ENCODE data around the gene ARHGAP42. TPM values are rescaled to one million over a fixed set of nuclear protein-coding genes. Genes with fewer than 3 reads are reported as not detected.

The ARHGAP42 gene
- total RNA-seq, 2 experiments from 2014 or later = 0.50 to 0.92 TPM

DNA sequence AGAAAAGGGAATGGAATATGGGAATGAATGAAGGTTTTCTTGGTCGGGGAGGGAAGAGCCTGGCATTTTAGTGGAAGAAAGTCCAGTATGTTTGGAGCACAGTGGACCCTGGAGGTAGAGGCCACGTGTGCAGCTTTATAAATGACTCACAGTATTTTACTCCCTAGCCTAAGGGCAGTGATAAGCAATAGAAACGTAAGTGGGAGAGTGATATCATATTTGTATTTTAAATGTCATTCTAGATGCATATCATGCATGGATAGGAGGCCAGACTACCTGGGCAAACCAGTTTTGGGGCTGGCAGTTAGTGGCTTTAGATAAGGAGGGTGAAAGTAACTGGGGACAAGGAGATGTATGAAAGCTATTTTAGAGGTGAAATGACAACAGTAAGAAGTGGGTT lies 174.1 kb downstream of the ARHGAP42 start:
- ATAC-seq (no peak), DNase-seq (no peak)
- Mint-ChIP-seq H3K9me3 (ENCODE audit: insufficient read depth) (no peaks in the 10 kb centered on the region), H3K27ac (no peak overlapping the region), H3K4me3 (no peak overlapping the region), H3K36me3 (ENCODE audit: low read depth) (no peaks in the 10 kb centered on the region), H3K4me1 (ENCODE audit: low read depth) (no peaks in the 10 kb centered on the region), H3K27me3 (ENCODE audit: low read depth) (no peaks in the 10 kb centered on the region)
- ChIA-PET CTCF (no interaction called here), POLR2A (no interaction called here)

DNA sequence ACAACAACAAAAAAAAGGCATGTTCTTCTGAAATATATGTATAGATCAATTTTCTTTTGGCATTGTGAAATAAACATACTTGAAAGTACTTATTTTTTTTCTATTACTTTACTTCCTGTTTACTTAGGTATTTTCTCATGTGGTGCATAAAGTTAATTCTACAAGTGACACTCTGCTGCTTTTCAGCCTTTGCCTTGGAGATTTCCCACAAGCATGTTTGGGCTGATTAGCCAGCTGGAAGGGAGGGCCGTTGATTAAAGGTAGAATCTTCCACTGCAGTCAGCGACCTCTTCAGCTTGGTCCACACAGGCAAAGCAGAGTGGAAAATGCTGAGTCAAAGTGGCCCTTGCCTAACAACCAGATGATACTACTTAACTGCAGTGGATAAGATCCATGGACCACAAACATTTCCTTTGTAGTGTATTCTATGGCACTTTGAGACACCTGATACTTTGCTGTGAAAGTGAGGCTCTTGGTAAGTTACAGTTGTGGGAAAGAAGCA lies 176.0 kb downstream of the ARHGAP42 start:
- ATAC-seq = no peak
- POLR2A ChIA-PET = no interaction called here
- Mint-ChIP-seq H3K27me3 (ENCODE audit: low read depth) (no peaks in the 10 kb centered on the region), H3K4me1 (ENCODE audit: low read depth) (no peaks in the 10 kb centered on the region), H3K9me3 (ENCODE audit: insufficient read depth) (no peaks in the 10 kb centered on the region), H3K4me3 (no peak overlapping the region), H3K36me3 (ENCODE audit: low read depth) (no peaks in the 10 kb centered on the region), H3K27ac (no peak overlapping the region)
- DNase-seq = no peak
- CTCF ChIA-PET = no interaction called here

DNA sequence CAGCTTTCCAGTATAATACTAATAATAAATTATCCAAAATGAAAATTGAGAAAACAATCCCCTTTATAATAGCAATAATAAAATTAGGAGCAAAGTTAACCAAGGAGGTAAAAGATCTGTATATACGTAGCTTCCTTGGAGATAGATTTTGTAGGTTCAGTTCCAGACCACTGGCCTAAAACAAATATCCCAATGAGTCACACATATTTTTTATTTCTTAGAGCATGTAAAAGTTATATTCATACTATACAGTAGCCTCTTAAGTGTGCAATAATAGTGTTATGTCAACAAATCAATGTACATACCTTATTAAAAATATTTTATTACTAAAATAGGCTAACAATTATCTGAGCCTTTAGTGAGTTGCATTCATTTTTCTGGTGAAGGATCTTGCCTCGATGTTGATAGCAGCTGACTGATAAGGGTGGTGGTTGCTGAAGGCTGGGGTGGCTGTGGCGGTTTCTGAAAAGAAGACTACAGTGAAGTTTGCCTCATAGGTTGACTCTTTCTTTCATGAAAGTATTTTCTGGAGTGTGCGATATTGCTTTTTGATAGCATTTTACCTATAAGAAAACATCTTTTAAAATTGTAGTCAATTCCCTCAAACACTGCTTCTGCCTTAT lies 178.5 kb downstream of the ARHGAP42 start:
- Mint-ChIP-seq H3K9me3 (ENCODE audit: insufficient read depth) (no peaks in the 10 kb centered on the region), H3K4me3 (no peak overlapping the region), H3K36me3 (ENCODE audit: low read depth) (no peaks in the 10 kb centered on the region), H3K27me3 (ENCODE audit: low read depth) (no peaks in the 10 kb centered on the region), H3K27ac (no peak overlapping the region), H3K4me1 (ENCODE audit: low read depth) (no peaks in the 10 kb centered on the region)
- no peak for ATAC-seq
- no peak for DNase-seq
- ChIA-PET CTCF (no interaction called here), POLR2A (no interaction called here)

DNA sequence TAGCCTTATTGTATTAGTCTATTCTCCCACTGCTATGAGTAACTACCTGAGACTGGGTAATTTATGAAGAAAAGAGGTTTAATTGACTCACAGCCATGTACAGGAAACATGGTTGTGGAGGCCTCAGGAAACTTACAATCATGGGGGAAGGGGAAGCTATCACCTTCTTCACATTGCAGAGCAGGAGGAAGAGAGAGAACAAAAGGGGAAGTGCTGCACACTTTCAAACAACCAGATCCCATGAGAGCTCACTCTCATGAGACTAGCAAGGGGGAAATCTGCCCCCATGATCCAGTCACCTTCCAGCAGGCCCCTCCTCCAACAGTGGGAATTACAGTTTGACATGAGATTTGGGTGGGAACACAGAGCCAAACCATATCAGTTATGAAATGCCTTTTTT lies 179.4 kb downstream of the ARHGAP42 start:
- H3K9me3 Mint-ChIP-seq (ENCODE audit: insufficient read depth) = no peaks in the 10 kb centered on the region
- H3K27me3 Mint-ChIP-seq (ENCODE audit: low read depth) = no peaks in the 10 kb centered on the region
- POLR2A ChIA-PET = no interaction called here
- no peak overlapping the region for H3K27ac Mint-ChIP-seq
- no peak for DNase-seq
- CTCF ChIA-PET = no interaction called here
- no peaks in the 10 kb centered on the region for H3K4me1 Mint-ChIP-seq (ENCODE audit: low read depth)
- H3K36me3 Mint-ChIP-seq (ENCODE audit: low read depth) = no peaks in the 10 kb centered on the region
- H3K4me3 Mint-ChIP-seq = no peak overlapping the region
- ATAC-seq = no peak

DNA sequence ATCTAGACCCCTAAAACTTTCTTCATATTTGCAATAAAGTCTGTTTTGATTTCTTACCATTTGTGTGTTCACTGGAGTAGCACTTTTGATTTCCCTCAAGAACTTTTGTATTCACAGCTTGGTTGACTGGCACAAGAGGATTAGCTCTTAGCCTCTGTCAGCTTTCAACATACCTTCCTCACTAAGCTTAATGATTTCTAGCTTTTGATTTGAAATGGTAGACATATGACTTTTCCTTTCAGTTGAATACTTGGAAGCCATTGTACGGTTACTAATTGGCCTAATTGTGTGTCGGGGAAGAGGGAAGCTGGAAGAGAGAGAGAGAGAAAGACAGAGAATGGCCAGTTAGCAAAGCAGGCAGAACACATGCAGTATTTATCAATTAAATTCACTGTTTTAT lies 180.5 kb downstream of the ARHGAP42 start:
- ChIA-PET CTCF (no interaction called here), POLR2A (no interaction called here)
- Mint-ChIP-seq H3K4me1 (ENCODE audit: low read depth) (no peaks in the 10 kb centered on the region), H3K27me3 (ENCODE audit: low read depth) (no peaks in the 10 kb centered on the region), H3K4me3 (no peak overlapping the region), H3K36me3 (ENCODE audit: low read depth) (no peaks in the 10 kb centered on the region), H3K27ac (no peak overlapping the region), H3K9me3 (ENCODE audit: insufficient read depth) (no peaks in the 10 kb centered on the region)
- ATAC-seq (no peak), DNase-seq (no peak)

DNA sequence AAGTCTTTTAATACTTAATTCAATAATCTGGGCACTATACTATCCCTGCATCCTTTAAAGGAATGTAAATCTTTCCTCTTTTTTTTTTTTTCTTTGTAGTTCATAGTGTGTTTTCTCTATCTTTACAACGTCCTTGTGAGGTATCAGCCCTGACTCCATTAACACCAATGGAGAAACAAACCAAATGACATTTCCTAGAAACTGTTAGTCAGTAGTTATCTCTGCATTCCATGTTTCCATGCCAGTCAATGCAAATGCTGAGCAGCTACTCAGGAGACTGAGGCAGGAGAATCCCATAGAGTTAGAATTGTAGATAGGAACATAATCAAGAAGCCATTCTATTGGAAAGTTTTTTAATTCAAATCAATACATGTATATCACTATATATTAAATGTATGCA lies 182.2 kb downstream of the ARHGAP42 start:
- H3K9me3 Mint-ChIP-seq (ENCODE audit: insufficient read depth) = no peaks in the 10 kb centered on the region
- H3K4me3 Mint-ChIP-seq = no peak overlapping the region
- no peaks in the 10 kb centered on the region for H3K27me3 Mint-ChIP-seq (ENCODE audit: low read depth)
- CTCF ChIA-PET = no interaction called here
- no peak overlapping the region for H3K27ac Mint-ChIP-seq
- no peaks in the 10 kb centered on the region for H3K4me1 Mint-ChIP-seq (ENCODE audit: low read depth)
- DNase-seq = no peak
- H3K36me3 Mint-ChIP-seq (ENCODE audit: low read depth) = no peaks in the 10 kb centered on the region
- ATAC-seq = no peak
- POLR2A ChIA-PET = no interaction called here

DNA sequence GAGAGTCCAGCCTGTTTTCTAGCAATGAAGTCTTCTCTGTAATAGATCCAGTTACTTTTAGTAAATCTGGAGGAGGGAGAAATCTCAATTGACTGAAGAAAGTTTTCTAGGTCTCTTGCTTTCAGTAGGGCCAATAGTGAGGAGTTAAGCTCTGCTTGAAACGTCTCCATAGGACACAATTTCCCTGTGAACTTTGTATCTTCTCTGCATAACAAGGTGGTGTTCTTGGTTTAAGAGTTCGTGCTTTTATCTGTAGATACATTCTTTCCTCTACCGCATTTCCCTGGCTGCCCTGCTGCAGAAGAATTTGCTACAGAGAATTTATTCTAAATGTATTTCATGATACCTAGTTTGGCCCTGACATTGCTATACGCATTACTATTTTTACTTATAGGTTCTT lies 183.1 kb downstream of the ARHGAP42 start:
- POLR2A ChIA-PET = no interaction called here
- CTCF ChIA-PET = no interaction called here
- no peak overlapping the region for H3K4me3 Mint-ChIP-seq

DNA sequence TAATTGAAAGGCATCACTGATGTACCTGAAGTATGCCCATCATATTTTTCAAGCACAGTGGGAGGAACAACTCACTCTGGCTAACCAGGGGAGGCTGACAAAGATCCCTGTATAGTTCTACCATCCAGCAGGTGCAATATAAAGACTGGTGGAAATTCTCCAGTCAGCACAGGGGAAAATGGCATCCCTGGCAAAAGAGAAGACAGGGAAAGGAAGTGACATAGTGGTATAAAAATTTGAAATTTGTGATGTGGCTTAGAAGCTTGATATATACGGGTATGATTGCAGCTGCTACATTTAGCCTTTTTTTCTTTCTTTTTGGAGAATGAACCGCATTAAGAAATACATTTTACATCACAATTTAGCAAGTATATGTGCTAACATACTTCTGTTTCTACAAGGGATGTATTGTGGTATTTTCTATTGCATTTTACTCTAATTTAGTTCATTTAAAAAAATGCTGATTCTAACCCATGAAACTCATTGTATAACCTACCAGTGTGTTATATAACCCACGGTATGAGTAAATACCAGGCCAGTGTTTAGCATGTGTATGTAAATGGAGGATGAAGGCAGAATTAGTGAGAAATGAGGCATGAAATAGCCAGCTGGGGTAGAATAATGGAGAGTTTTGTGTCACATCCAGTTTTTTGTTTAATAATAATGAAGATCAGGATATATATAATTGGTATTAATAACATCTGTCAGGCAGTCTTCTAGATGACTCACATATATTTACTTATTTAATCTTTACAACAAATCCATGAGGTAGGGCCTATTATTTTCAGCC lies 186.1 kb downstream of the ARHGAP42 start:
- ATAC-seq = no peak
- Mint-ChIP-seq H3K36me3 (ENCODE audit: low read depth) (no peaks in the 10 kb centered on the region), H3K9me3 (ENCODE audit: insufficient read depth) (no peaks in the 10 kb centered on the region), H3K27me3 (ENCODE audit: low read depth) (no peaks in the 10 kb centered on the region), H3K4me1 (ENCODE audit: low read depth) (no peaks in the 10 kb centered on the region), H3K27ac (no peak overlapping the region), H3K4me3 (no peak overlapping the region)
- no peak for DNase-seq
- CTCF ChIA-PET = no interaction called here
- POLR2A ChIA-PET = no interaction called here

More for the DNA sequence above, 183.1 kb downstream of the ARHGAP42 start:
- no peak for ATAC-seq
- no peaks in the 10 kb centered on the region for H3K36me3 Mint-ChIP-seq (ENCODE audit: low read depth)
- no peaks in the 10 kb centered on the region for H3K27me3 Mint-ChIP-seq (ENCODE audit: low read depth)
- no peaks in the 10 kb centered on the region for H3K4me1 Mint-ChIP-seq (ENCODE audit: low read depth)
- H3K27ac Mint-ChIP-seq = no peak overlapping the region
- H3K9me3 Mint-ChIP-seq (ENCODE audit: insufficient read depth) = no peaks in the 10 kb centered on the region
- no peak for DNase-seq

DNA sequence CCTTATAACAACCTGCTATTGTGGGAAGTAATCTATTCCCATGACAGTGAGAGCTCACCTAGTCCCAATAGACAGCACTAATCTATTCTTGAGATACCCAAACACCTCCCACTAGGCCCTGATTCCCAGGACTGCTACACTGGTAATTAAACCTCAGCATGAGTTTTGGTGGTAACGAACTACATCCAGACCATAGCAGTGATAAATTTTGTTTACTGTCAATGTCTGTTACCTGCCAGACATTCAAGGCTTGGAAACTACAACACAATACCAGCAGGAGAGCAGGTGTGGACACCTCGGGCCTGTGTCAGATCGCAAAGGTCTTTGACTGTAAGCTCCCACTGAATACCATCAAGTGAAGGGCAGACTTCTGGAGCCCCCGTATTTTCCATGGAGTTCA lies 187.1 kb downstream of the ARHGAP42 start:
- Mint-ChIP-seq H3K27me3 (ENCODE audit: low read depth) (no peaks in the 10 kb centered on the region), H3K27ac (no peak overlapping the region), H3K4me3 (no peak overlapping the region), H3K4me1 (ENCODE audit: low read depth) (no peaks in the 10 kb centered on the region), H3K9me3 (ENCODE audit: insufficient read depth) (no peaks in the 10 kb centered on the region), H3K36me3 (ENCODE audit: low read depth) (no peaks in the 10 kb centered on the region)
- no peak for ATAC-seq
- no peak for DNase-seq
- ChIA-PET POLR2A (no interaction called here), CTCF (no interaction called here)

DNA sequence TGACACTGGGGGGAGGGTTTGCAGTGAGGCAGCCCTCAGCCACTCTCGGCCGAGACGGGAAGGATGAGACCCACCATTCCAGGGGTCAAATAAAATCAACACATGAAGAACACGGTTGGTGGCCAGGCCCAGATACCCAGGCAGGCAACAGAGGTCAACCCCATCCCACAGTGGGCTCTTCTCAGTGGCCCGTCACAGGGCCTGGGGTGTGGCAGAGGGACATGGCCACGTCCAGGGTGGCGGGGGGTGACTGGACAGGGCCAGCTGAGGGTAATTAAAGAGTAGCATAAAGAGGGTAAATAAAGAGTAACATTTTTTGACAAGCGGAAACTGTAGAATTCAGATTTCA lies 188.4 kb downstream of the ARHGAP42 start:
- Mint-ChIP-seq H3K27me3 (ENCODE audit: low read depth) (no peaks in the 10 kb centered on the region), H3K4me1 (ENCODE audit: low read depth) (no peaks in the 10 kb centered on the region), H3K27ac (no peak overlapping the region), H3K9me3 (ENCODE audit: insufficient read depth) (no peaks in the 10 kb centered on the region), H3K36me3 (ENCODE audit: low read depth) (no peaks in the 10 kb centered on the region), H3K4me3 (no peak overlapping the region)
- DNase-seq (no peak), ATAC-seq (no peak)
- CTCF ChIA-PET = no interaction called here
- POLR2A ChIA-PET = no interaction called here

DNA sequence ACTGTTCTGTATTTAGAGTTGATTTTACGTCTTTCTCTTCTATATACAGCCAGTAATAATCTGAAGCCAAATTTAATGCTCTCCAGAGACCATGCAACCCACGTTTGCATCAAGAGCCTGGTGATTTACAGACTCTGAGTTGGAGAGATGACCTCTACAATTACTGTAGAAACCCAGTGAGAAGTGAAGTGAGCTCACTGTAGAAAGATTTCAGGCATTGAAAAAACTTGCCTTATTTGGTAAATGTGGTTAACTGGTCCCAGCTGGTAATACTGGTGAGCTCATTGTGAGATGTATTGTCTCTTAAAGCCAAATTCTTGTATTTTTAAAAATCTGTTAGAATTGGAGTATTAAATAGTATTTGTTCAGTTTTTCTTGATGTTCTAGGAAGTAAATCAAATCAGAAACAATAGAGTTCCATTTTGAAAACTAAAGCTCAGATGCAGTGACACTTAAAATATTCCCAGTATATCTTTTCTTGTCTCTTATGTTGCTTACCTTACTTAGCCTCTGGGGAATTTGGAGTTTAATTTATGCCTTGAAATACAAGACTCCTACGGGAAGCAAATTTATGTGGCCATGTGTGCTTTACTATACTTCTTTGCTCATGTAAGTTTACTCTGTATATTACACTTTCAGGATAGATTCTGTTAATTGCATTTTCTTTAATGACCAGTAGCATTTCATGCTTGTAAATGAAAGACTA lies 189.9 kb downstream of the ARHGAP42 start:
- Mint-ChIP-seq H3K9me3 (ENCODE audit: insufficient read depth) (no peaks in the 10 kb centered on the region), H3K36me3 (ENCODE audit: low read depth) (no peaks in the 10 kb centered on the region), H3K27ac (no peak overlapping the region), H3K4me3 (no peak overlapping the region), H3K27me3 (ENCODE audit: low read depth) (no peaks in the 10 kb centered on the region), H3K4me1 (ENCODE audit: low read depth) (no peaks in the 10 kb centered on the region)
- DNase-seq (no peak), ATAC-seq (no peak)
- ChIA-PET POLR2A (no interaction called here), CTCF (no interaction called here)

DNA sequence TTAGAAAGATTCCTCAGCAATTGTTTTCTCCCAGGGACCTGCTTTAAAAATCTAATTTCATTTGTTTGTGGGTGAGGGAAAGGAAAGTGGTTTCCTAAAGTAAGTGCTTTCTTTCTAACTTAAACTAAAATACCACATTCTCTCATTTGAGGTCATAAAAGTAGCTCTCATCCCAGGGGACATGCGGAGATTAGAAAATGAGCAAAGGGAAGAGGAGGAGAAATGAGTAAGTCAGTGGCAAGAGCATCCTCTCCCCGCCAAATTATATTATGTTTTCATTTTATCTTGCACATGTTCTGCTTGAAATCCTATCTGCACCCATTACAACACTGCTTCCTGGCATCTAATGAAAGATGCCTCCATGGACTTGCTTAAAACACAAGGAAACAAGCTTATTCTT lies 191.4 kb downstream of the ARHGAP42 start:
- no peaks in the 10 kb centered on the region for H3K36me3 Mint-ChIP-seq (ENCODE audit: low read depth)
- CTCF ChIA-PET = no interaction called here
- no peaks in the 10 kb centered on the region for H3K4me1 Mint-ChIP-seq (ENCODE audit: low read depth)
- POLR2A ChIA-PET = no interaction called here
- H3K27ac Mint-ChIP-seq = no peak overlapping the region
- no peaks in the 10 kb centered on the region for H3K9me3 Mint-ChIP-seq (ENCODE audit: insufficient read depth)
- no peaks in the 10 kb centered on the region for H3K27me3 Mint-ChIP-seq (ENCODE audit: low read depth)
- H3K4me3 Mint-ChIP-seq = no peak overlapping the region
- ATAC-seq (no peak), DNase-seq (no peak)

Measured in activated CD8-positive, alpha-beta T cell treated with anti-CD3 and anti-CD28 coated beads, Interleukin-2, amount 10 ng/mL, durations not matched to agents 7 days and 5 days (primary cell).